PC-3 (cell line): Measurements from ENCODE around the gene CACNA1A.

Source experiments
- EZH2 ChIP-seq: fragments of 300-600 bp; sonication (generic); IDR thresholded peaks from one replicate; pipeline ENCODE4 v1.6.1; 2017; ENCODE audit warnings: antibody characterized with exemption, mild to moderate bottlenecking, low read length; ENCODE audit not compliant: unreplicated experiment
- EZH2phosphoT487 ChIP-seq: fragments of 300-600 bp; sonication (generic); IDR thresholded peaks from 2 replicates; pipeline ENCODE4 v1.6.1; 2018; ENCODE audit warnings: mild to moderate bottlenecking, antibody characterized with exemption, low read length, borderline replicate concordance
- TF ChIP-seq, protein P1 (sequence below): fragments of 300-600 bp; sonication (generic); conservative IDR thresholded peaks from 2 replicates; pipeline ENCODE4 v1.5.1; 2017; ENCODE audit warnings: antibody characterized with exemption, low read depth, mild to moderate bottlenecking, low read length

DNA sequence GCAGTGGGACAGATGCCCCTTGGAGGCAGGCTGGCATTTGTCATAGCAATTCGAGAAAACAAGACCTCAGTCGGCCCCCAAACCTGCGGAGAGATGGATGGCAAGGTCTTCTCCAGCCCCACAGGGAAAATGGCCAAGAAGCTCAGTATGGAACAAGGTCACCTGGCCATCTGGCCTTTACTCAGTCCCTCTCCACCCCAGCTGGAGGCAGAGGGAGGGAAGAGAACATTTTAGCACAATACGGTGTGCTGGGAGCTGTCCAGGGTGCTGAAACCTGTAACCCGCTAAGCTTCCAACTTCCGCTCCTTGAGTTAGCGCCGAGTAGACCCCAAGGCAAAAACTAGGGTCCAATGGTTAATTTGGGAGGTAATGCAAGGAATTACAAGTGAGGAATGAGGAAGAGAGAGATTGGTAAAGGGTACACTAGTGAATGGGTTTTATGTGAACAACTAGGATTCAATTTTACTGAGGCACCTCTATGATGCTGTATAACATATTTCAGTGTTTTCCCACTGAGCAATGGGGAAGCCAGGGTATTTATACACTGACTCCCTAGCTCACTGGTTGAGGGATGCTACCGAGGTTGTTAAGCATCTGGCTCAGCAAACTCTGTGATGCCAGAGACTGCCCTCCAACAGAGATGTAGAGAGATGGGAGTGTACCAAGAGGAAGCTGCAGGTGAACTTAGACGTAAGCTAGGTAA lies 64.3 kb downstream of the CACNA1A start:
- TF ChIP-seq, protein P1, sequence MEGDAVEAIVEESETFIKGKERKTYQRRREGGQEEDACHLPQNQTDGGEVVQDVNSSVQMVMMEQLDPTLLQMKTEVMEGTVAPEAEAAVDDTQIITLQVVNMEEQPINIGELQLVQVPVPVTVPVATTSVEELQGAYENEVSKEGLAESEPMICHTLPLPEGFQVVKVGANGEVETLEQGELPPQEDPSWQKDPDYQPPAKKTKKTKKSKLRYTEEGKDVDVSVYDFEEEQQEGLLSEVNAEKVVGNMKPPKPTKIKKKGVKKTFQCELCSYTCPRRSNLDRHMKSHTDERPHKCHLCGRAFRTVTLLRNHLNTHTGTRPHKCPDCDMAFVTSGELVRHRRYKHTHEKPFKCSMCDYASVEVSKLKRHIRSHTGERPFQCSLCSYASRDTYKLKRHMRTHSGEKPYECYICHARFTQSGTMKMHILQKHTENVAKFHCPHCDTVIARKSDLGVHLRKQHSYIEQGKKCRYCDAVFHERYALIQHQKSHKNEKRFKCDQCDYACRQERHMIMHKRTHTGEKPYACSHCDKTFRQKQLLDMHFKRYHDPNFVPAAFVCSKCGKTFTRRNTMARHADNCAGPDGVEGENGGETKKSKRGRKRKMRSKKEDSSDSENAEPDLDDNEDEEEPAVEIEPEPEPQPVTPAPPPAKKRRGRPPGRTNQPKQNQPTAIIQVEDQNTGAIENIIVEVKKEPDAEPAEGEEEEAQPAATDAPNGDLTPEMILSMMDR = no peak
- no peak for TF ChIP-seq EZH2
- no peak for TF ChIP-seq EZH2phosphoT487
